HCT116 (cell line): ENCODE data around the gene ZNF804A. TPM values are rescaled to one million over a fixed set of nuclear protein-coding genes. Genes with fewer than 3 reads are reported as not detected.

ENCODE experiments used
- ATAC-seq: fragments of 200-7000 bp; cut with Tn5 transposase; 2 replicates; pipeline ENCODE4 v1.9.1; 2020; ENCODE audit warnings: mild to moderate bottlenecking, moderate library complexity
- BruUV-seq: library from RNA; stranded (reverse); fragments of 400-500 nt; replicated peaks from 2 replicates; lab custom pipeline; 2021; lab: Mats Ljungman, UMichigan
- CTCF ChIA-PET: fragments of 300-600 bp; sonication (Branson Sonifier 250); formaldehyde crosslinking; loops from one replicate; lab custom pipeline; 2021; ENCODE audit warnings: antibody characterized with exemption; lab: Charles Lee
- POLR2A ChIA-PET: fragments of 300-600, 350-600 bp; sonication (Branson Sonifier 250); formaldehyde crosslinking; loops from one replicate; lab custom pipeline; 2021; ENCODE audit warnings: antibody characterized with exemption; lab: Charles Lee
- RAD21 ChIA-PET, 2 experiments: fragments of 300-600 bp; sonication (Branson Sonifier 250); formaldehyde crosslinking; loops; one replicate each; lab custom pipeline; 2023; ENCODE audit warnings: low total read pairs in 2 of 2; ENCODE audit not compliant: uncharacterized antibody in 2 of 2, unreplicated experiment in 2 of 2, low non-redundant PET in 1 of 2; lab: Charles Lee
- DNase-seq: peaks from one replicate; pipeline ENCODE4 v3.0.0-alpha.2; 2010; ENCODE audit warnings: low read depth, low spot score
- H2AFZ ChIP-seq: fragments of 200-600 bp; shearing (Covaris generic), sonication (generic); 2 replicates; pipeline ENCODE4 v1.6.1; 2017; ENCODE audit warnings: low read depth, mixed run types, mixed read lengths, antibody characterized with exemption, low read length; ENCODE audit not compliant: poor library complexity, severe bottlenecking
- H3K27ac ChIP-seq: 2 replicates; pipeline ENCODE4 v1.5.1; 2012; ENCODE audit warnings: low read depth, low read length
- H3K27me3 ChIP-seq: fragments of 200-600 bp; sonication (generic); 2 replicates; pipeline ENCODE4 v1.6.1; 2016; ENCODE audit warnings: mixed run types, low read length, mixed read lengths; ENCODE audit not compliant: insufficient read depth
- H3K36me3 ChIP-seq, 2 experiments: fragments of 200-500 bp in 1 of 2; fragments of 200-600 bp in 1 of 2; sonication (Bioruptor generic) in 1 of 2; sonication (generic) in 1 of 2; 2 replicates each; pipeline versions ENCODE4 v1.5.1 to v1.6.1; 2014 to 2016; ENCODE audit warnings: low read length in 2 of 2, inconsistent platforms in 1 of 2, mixed read lengths in 1 of 2, mixed run types in 1 of 2; ENCODE audit not compliant: insufficient read depth in 2 of 2, control insufficient read depth in 1 of 2
- H3K4me1 ChIP-seq, 2 experiments: fragments of 200-600 bp in 1 of 2; sonication (generic) in 1 of 2; 2 replicates each; pipeline versions ENCODE4 v1.5.1 to v1.6.1; 2012 to 2017; ENCODE audit warnings: low read length in 2 of 2, inconsistent platforms in 1 of 2, mild to moderate bottlenecking in 1 of 2, mixed read lengths in 1 of 2, mixed run types in 1 of 2, moderate library complexity in 1 of 2; ENCODE audit not compliant: insufficient read depth in 2 of 2, control insufficient read depth in 1 of 2
- H3K4me2 ChIP-seq: fragments of 200-600 bp; sonication (generic); 2 replicates; pipeline ENCODE4 v1.6.1; 2017; ENCODE audit warnings: mixed run types, low read length, mixed read lengths
- H3K4me3 ChIP-seq, 2 experiments: fragments of 200-600 bp in 1 of 2; sonication (generic) in 1 of 2; replicated peaks in 1 of 2; 2 replicates each; pipeline ENCODE4 v1.5.1; 2011 to 2016; ENCODE audit warnings: low read length in 2 of 2, control low read depth in 1 of 2, low read depth in 1 of 2, mild to moderate bottlenecking in 1 of 2, mixed read lengths in 1 of 2, mixed run types in 1 of 2
- H3K79me2 ChIP-seq: fragments of 200-600 bp; sonication (generic); 2 replicates; pipeline ENCODE4 v1.6.1; 2017; ENCODE audit warnings: mild to moderate bottlenecking, mixed run types, low read length, moderate library complexity, mixed read lengths; ENCODE audit not compliant: insufficient read depth
- H3K9ac ChIP-seq: fragments of 200-600 bp; sonication (generic); 2 replicates; pipeline ENCODE4 v1.6.1; 2016; ENCODE audit warnings: low read length, mixed read lengths
- H3K9me2 ChIP-seq: fragments of 200-600 bp; sonication (generic), shearing (Covaris generic); 2 replicates; pipeline ENCODE4 v1.6.1; 2017; ENCODE audit warnings: mixed run types, mild to moderate bottlenecking, moderate library complexity; ENCODE audit not compliant: insufficient read depth
- H3K9me3 ChIP-seq, 2 experiments: fragments of 200-500 bp in 1 of 2; fragments of 200-600 bp in 1 of 2; sonication (Bioruptor generic) in 1 of 2; sonication (generic) in 1 of 2; 2 replicates each; pipeline ENCODE4 v1.6.1; 2014 to 2017; ENCODE audit warnings: low read length in 2 of 2, mixed read lengths in 2 of 2, inconsistent platforms in 1 of 2, low read depth in 1 of 2, mild to moderate bottlenecking in 1 of 2, mixed run types in 1 of 2, moderate library complexity in 1 of 2; ENCODE audit not compliant: control insufficient read depth in 1 of 2, insufficient read depth in 1 of 2
- H4K20me1 ChIP-seq: fragments of 200-600 bp; sonication (generic), shearing (Covaris generic); 2 replicates; pipeline ENCODE4 v1.6.1; 2017; ENCODE audit warnings: mixed run types, mild to moderate bottlenecking, moderate library complexity; ENCODE audit not compliant: insufficient read depth
- CBX3 ChIP-seq: IDR thresholded peaks from 2 replicates; pipeline ENCODE4 v1.6.1; 2012; ENCODE audit warnings: low read depth
- CEBPB ChIP-seq: IDR thresholded peaks from 2 replicates; pipeline ENCODE4 v1.6.1; 2012; ENCODE audit warnings: low read depth
- ELF1 ChIP-seq: IDR thresholded peaks from 2 replicates; pipeline ENCODE4 v1.6.1; 2012; ENCODE audit warnings: low read depth, borderline replicate concordance
- FOSL1 ChIP-seq: IDR thresholded peaks from 2 replicates; pipeline ENCODE4 v1.6.1; 2012; ENCODE audit warnings: low read depth
- JUND ChIP-seq: IDR thresholded peaks from 2 replicates; pipeline ENCODE4 v1.6.1; 2012
- POLR2A ChIP-seq: IDR thresholded peaks from 2 replicates; pipeline ENCODE4 v1.7.0; 2011; ENCODE audit warnings: borderline replicate concordance; ENCODE audit not compliant: insufficient read depth, insufficient read length; ENCODE audit errors: extremely low read depth
- POLR2AphosphoS5 ChIP-seq: IDR thresholded peaks from 2 replicates; pipeline ENCODE4 v1.6.1; 2011; ENCODE audit warnings: mild to moderate bottlenecking, low read depth, low read length, moderate library complexity
- RAD21 ChIP-seq: IDR thresholded peaks from 2 replicates; pipeline ENCODE4 v1.6.1; 2012; ENCODE audit warnings: low read depth, mild to moderate bottlenecking
- SRF ChIP-seq: IDR thresholded peaks from 2 replicates; pipeline ENCODE4 v1.6.1; 2012; ENCODE audit warnings: low read depth
- TCF7L2 ChIP-seq: IDR thresholded peaks from 2 replicates; pipeline ENCODE4 v1.7.0; 2011; ENCODE audit warnings: borderline replicate concordance, inconsistent platforms; ENCODE audit not compliant: insufficient read depth, insufficient read length; ENCODE audit errors: extremely low read depth
- YY1 ChIP-seq: IDR thresholded peaks from 2 replicates; pipeline ENCODE4 v1.6.1; 2011; ENCODE audit warnings: low read length, low read depth, moderate library complexity, mild to moderate bottlenecking; ENCODE audit not compliant: insufficient replicate concordance; ENCODE audit errors: extremely low read depth
- intact Hi-C: fragments of 100-400 bp; cut with micrococcal nuclease; formaldehyde crosslinking; loops from 2 replicates; pipeline ENCODE4 v1.10.0; 2022
- total RNA-seq: library from RNA; stranded (reverse); gene quantifications from one replicate; pipeline ENCODE4 v1.2.1, GENCODE V29; 2021; ENCODE audit not compliant: unreplicated experiment
- TF ChIP-seq, protein P1 (sequence below): IDR thresholded peaks from 2 replicates; pipeline ENCODE4 v1.6.1; 2012
- TF ChIP-seq, protein P2 (sequence below), 3 experiments: fragments of 200-600 bp in 1 of 3; sonication (generic) in 1 of 3; IDR thresholded peaks in 2 of 3; conservative IDR thresholded peaks in 1 of 3; 2 replicates each; pipeline ENCODE4 v1.5.1; 2012 to 2017; ENCODE audit warnings: low read depth in 2 of 3, low read length in 2 of 3, antibody characterized with exemption in 1 of 3, borderline replicate concordance in 1 of 3, control low read depth in 1 of 3, mild to moderate bottlenecking in 1 of 3, mixed read lengths in 1 of 3, mixed run types in 1 of 3, moderate library complexity in 1 of 3; ENCODE audit not compliant: insufficient read depth in 1 of 3
- TF ChIP-seq, protein P3 (sequence below): IDR thresholded peaks from 2 replicates; pipeline ENCODE4 v1.6.1; 2012; ENCODE audit warnings: low read depth

The ZNF804A gene
- total RNA-seq, 1 experiment from 2014 or later: 0.61 TPM

DNA sequence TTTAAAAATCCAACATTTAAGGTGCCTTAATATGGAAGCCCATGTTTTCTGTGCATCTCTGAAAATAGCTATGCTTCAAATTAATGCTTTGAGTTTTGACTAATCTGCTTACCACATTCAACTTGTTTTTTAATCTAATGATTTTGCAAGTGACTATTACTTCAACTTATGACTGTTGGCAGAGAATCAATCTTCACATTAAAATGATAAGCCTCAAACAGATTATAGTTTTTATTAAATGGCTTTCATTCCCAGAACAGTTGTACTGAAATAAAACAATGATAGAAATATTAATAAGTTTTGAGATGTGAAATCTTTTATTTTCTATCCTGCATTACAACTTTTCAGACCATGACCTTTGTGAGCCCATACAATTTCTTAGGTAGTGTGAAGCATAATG is 347.5 kb downstream of the ZNF804A start:
- H3K4me1 ChIP-seq: no peaks in the 10 kb centered on the region
- no peak overlapping the region for H3K9ac ChIP-seq
- no peak overlapping the region for H3K4me3 ChIP-seq
- TF ChIP-seq YY1 (no peak), CBX3 (no peak), JUND (no peak), RAD21 (no peak)
- TF ChIP-seq, protein P1, sequence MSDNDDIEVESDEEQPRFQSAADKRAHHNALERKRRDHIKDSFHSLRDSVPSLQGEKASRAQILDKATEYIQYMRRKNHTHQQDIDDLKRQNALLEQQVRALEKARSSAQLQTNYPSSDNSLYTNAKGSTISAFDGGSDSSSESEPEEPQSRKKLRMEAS: no peak
- TF ChIP-seq, protein P2, sequence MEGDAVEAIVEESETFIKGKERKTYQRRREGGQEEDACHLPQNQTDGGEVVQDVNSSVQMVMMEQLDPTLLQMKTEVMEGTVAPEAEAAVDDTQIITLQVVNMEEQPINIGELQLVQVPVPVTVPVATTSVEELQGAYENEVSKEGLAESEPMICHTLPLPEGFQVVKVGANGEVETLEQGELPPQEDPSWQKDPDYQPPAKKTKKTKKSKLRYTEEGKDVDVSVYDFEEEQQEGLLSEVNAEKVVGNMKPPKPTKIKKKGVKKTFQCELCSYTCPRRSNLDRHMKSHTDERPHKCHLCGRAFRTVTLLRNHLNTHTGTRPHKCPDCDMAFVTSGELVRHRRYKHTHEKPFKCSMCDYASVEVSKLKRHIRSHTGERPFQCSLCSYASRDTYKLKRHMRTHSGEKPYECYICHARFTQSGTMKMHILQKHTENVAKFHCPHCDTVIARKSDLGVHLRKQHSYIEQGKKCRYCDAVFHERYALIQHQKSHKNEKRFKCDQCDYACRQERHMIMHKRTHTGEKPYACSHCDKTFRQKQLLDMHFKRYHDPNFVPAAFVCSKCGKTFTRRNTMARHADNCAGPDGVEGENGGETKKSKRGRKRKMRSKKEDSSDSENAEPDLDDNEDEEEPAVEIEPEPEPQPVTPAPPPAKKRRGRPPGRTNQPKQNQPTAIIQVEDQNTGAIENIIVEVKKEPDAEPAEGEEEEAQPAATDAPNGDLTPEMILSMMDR (IDR thresholded peaks at IDR 0.05 in 2 of 3, conservative IDR thresholded peaks at IDR 0.05 in 1 of 3; ENCODE audit: borderline replicate concordance in 1 of 3, insufficient read depth in 1 of 3, low read depth in 2 of 3, low read length in 2 of 3): no peak
- ATAC-seq (no peak), DNase-seq (no peak)
- ChIA-PET CTCF (no interaction called here), POLR2A (no interaction called here), RAD21 (no interaction called here)
- no peaks in the 10 kb centered on the region for H3K36me3 ChIP-seq
- H3K27me3 ChIP-seq: no peaks in the 10 kb centered on the region
- no peak overlapping the region for H3K27ac ChIP-seq
- H3K9me3 ChIP-seq: no peaks in the 10 kb centered on the region
- no peaks in the 10 kb centered on the region for H4K20me1 ChIP-seq
- H2AFZ ChIP-seq: no peak overlapping the region
- intact Hi-C loops: no loop called here
- no peaks in the 10 kb centered on the region for H3K9me2 ChIP-seq
- H3K79me2 ChIP-seq: no peaks in the 10 kb centered on the region
- H3K4me2 ChIP-seq: no peak overlapping the region
- no TSS peak for BruUV-seq

DNA sequence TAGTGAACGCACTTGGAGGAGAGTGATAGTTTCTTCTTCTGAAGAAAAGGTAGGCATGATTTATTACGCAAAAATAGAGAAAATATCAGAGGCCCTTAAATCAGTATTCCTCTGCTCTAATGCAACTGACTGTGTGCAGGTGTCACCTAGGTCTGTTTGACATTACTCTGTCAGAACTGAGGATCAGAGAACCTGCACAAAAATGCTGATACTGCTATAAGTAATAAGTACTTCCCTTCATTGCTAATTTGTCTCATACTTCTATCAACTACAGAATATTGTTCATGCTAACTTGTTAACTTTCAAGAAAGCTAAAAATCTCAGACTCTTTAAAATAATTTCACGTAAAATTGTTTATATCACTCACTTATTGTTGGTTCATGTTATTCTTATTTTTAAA is 358.5 kb downstream of the ZNF804A start:
- Histone ChIP-seq H3K36me3 (no peaks in the 10 kb centered on the region), H3K27me3 (no peaks in the 10 kb centered on the region), H3K4me1 (no peaks in the 10 kb centered on the region), H3K9me2 (no peaks in the 10 kb centered on the region), H3K9ac (no peak overlapping the region), H3K27ac (no peak overlapping the region), H3K9me3 (no peaks in the 10 kb centered on the region), H3K4me2 (no peak overlapping the region)
- intact Hi-C loops: no loop called here
- no TSS peak for BruUV-seq
- DNase-seq: no peak
- CTCF ChIA-PET: no interaction called here
- ATAC-seq: no peak
- POLR2A ChIA-PET: no interaction called here
- TF ChIP-seq POLR2A (no peak), FOSL1 (no peak), TCF7L2 (no peak), SRF (no peak), POLR2AphosphoS5 (no peak), CEBPB (no peak), ELF1 (no peak)
- TF ChIP-seq, protein P1: no peak
- TF ChIP-seq, protein P3, sequence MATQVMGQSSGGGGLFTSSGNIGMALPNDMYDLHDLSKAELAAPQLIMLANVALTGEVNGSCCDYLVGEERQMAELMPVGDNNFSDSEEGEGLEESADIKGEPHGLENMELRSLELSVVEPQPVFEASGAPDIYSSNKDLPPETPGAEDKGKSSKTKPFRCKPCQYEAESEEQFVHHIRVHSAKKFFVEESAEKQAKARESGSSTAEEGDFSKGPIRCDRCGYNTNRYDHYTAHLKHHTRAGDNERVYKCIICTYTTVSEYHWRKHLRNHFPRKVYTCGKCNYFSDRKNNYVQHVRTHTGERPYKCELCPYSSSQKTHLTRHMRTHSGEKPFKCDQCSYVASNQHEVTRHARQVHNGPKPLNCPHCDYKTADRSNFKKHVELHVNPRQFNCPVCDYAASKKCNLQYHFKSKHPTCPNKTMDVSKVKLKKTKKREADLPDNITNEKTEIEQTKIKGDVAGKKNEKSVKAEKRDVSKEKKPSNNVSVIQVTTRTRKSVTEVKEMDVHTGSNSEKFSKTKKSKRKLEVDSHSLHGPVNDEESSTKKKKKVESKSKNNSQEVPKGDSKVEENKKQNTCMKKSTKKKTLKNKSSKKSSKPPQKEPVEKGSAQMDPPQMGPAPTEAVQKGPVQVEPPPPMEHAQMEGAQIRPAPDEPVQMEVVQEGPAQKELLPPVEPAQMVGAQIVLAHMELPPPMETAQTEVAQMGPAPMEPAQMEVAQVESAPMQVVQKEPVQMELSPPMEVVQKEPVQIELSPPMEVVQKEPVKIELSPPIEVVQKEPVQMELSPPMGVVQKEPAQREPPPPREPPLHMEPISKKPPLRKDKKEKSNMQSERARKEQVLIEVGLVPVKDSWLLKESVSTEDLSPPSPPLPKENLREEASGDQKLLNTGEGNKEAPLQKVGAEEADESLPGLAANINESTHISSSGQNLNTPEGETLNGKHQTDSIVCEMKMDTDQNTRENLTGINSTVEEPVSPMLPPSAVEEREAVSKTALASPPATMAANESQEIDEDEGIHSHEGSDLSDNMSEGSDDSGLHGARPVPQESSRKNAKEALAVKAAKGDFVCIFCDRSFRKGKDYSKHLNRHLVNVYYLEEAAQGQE: no peak
- TF ChIP-seq, all 23 proteins: peak for 0
- no peaks in the 10 kb centered on the region for H4K20me1 ChIP-seq
- RAD21 ChIA-PET: no interaction called here
- no peaks in the 10 kb centered on the region for H3K79me2 ChIP-seq
- no peak overlapping the region for H3K4me3 ChIP-seq
- no peak overlapping the region for H2AFZ ChIP-seq
